Vagina (tissue), 2 donors: ENCODE results near the gene BTBD17.

Experiments
- POLR2A ChIP-seq, 2 donors: fragments of 450-650 bp; IDR thresholded peaks; one replicate each; pipeline ENCODE4 v1.6.1; 2017; ENCODE audit warnings: antibody characterized with exemption in 2 of 2, mild to moderate bottlenecking in 2 of 2, moderate library complexity in 2 of 2
- POLR2AphosphoS5 ChIP-seq, 2 donors: sonication (generic); formaldehyde crosslinking; IDR thresholded peaks; one replicate each; pipeline ENCODE4 v1.9.0; 2017; ENCODE audit warnings: antibody characterized with exemption in 2 of 2, mild to moderate bottlenecking in 2 of 2, low read depth in 1 of 2; ENCODE audit not compliant: insufficient read depth in 1 of 2
- TF ChIP-seq, protein P1 (sequence below), 3 experiments: fragments of 450-650 bp in 2 of 3; fragments of 200-600 bp in 1 of 3; sonication (generic) in 1 of 3; IDR thresholded peaks; one replicate each; pipeline ENCODE4 v1.5.1; 2017 to 2019; ENCODE audit warnings: antibody characterized with exemption in 3 of 3, mild to moderate bottlenecking in 2 of 3, moderate library complexity in 2 of 3

- TF ChIP-seq, protein P1, sequence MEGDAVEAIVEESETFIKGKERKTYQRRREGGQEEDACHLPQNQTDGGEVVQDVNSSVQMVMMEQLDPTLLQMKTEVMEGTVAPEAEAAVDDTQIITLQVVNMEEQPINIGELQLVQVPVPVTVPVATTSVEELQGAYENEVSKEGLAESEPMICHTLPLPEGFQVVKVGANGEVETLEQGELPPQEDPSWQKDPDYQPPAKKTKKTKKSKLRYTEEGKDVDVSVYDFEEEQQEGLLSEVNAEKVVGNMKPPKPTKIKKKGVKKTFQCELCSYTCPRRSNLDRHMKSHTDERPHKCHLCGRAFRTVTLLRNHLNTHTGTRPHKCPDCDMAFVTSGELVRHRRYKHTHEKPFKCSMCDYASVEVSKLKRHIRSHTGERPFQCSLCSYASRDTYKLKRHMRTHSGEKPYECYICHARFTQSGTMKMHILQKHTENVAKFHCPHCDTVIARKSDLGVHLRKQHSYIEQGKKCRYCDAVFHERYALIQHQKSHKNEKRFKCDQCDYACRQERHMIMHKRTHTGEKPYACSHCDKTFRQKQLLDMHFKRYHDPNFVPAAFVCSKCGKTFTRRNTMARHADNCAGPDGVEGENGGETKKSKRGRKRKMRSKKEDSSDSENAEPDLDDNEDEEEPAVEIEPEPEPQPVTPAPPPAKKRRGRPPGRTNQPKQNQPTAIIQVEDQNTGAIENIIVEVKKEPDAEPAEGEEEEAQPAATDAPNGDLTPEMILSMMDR (IDR thresholded peaks at IDR 0.05), result no peak
- TF ChIP-seq POLR2A (IDR thresholded peaks at IDR 0.05), result no peak
- TF ChIP-seq POLR2AphosphoS5 (IDR thresholded peaks at IDR 0.05; ENCODE audit: insufficient read depth in 1 of 2, low read depth in 1 of 2), result no peak
Observed at GRCh38 chr17:74394977-74395376, 33.3 kb upstream of the BTBD17 start.
